Measurements from ENCODE around the gene SCGN.

GRCh38 chr6:25671652-25672051 is 19.6 kb downstream of the SCGN start:
- TF ChIP-seq, protein P1, sequence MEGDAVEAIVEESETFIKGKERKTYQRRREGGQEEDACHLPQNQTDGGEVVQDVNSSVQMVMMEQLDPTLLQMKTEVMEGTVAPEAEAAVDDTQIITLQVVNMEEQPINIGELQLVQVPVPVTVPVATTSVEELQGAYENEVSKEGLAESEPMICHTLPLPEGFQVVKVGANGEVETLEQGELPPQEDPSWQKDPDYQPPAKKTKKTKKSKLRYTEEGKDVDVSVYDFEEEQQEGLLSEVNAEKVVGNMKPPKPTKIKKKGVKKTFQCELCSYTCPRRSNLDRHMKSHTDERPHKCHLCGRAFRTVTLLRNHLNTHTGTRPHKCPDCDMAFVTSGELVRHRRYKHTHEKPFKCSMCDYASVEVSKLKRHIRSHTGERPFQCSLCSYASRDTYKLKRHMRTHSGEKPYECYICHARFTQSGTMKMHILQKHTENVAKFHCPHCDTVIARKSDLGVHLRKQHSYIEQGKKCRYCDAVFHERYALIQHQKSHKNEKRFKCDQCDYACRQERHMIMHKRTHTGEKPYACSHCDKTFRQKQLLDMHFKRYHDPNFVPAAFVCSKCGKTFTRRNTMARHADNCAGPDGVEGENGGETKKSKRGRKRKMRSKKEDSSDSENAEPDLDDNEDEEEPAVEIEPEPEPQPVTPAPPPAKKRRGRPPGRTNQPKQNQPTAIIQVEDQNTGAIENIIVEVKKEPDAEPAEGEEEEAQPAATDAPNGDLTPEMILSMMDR (IDR thresholded peaks at IDR 0.05) = no peak
- no peak for TF ChIP-seq EP300 (IDR thresholded peaks at IDR 0.05; ENCODE audit: low read depth)

Data from transverse colon (tissue), 3 donors.